HG03139 (cell line): ENCODE data around the gene OR2AT4.
"Not testable (repeated sequence)": the region's sequence is repeated elsewhere in the genome, so short reads cannot be mapped to it uniquely, and the experiment has no call there.

Source experiments
- ATAC-seq: cut with Tn5 transposase; IDR thresholded peaks from one replicate; pipeline ENCODE4 v1.9.1; 2021; ENCODE audit not compliant: unreplicated experiment

Gene OR2AT4

GRCh38 chr11:75103380-75104026 is 6.8 kb upstream of the OR2AT4 start:
- ATAC-seq, result no peak

DNA sequence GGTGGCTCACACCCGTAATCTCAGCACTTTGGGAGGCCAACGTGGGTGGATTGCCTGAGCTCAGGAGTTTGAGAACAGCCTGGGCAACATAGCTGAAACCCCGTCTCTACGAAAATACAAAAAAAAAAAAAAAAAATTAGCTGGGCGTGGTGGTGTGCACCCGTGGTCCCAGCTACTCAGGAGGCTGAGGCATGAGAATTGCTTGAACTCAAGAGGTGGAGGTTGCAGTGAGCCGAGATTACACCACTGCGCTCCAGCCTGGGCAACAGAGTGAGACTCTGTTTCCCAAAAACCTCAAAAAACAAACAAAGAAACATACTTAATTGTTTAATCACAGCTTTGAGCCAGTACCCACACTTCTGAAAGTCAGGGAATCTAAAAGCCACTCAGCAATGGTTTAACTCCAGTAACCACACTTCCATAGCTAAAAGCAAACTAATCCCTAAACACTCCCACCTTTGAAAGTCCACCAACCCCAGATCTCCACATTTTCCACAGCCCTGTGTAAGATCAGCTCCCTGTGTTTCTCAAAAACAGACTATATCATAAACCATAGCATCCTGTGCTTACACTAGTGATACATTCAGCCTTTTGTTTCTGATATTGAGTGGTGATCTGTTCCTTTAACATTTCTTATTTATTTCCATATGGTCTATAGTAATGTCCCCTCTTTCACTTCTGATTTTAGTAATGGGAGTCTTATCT is 4.9 kb upstream of the OR2AT4 start:
- no peak for ATAC-seq

DNA sequence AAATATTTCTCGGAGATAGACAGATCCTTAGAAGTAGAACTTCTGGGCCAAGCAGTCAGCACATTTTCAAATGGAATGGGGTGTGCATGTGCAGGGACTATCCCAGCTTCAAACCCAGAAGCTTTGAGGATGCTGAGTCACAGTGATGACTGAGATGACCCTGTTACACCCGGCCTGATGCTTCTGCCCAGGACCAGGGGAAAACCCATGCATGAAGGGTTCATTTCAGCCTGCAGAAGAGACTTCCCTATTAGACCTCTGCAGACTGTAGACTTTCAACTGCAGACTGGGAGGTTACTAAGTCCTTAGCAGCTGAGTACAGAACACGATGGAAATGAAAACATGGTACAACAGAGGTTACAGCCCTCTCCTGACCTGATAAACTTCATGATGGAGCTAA is 3.6 kb upstream of the OR2AT4 start:
- ATAC-seq, result peak; percentile 89

- ATAC-seq, result no peak
These were observed 3.0 kb upstream of the OR2AT4 start for GRCh38 chr11:75099635-75100034.

DNA sequence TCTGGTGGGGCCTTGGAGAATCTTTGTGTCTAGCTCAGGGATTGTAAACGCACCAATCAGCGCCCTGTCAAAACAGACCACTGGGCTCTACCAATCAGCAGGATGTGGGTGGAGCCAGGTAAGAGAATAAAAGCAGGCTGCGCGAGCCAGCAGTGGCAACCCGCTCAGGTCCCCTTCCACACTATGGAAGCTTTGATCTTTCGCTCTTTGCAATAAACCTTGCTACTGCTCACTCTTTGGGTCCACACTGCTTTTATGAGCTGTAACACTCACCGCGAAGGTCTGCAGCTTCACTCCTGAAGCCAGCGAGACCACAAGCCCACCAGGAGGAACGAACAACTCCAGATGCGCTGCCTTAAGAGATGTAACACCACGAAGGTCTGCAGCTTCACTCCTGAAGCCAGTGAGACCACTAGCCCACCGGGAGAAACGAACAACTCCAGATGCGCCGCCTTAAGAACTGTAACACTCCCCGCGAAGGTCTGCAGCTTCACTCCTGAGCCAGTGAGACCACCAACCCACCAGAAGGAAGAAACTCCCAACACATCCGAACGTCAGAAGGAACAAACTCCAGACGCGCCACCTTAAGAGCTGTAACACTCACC is 2.3 kb upstream of the OR2AT4 start:
- ATAC-seq, result not testable (repeated sequence)

DNA sequence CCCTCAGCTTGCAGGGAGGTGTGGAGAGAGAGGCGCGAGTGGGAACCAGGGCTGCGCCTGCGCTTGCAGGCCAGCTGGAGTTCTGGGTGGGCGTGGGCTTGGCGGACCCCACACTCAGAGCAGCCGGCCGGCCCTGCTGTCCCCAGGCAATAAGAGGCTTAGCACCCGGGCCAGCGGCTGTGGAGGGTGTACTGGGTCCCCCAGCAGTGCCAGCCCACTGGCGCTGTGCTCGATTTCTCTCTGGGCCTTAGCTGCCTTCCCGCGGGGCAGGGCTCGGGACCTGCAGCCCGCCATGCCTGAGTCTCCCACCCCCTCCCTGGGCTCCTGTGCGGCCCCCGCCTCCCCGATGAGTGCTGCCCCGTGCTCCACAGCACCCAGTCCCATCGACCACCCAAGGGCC is 1.5 kb upstream of the OR2AT4 start:
- not testable (repeated sequence) for ATAC-seq

GRCh38 chr11:75097173-75097557 is 489 bp upstream of the OR2AT4 start:
- no peak for ATAC-seq

GRCh38 chr11:75094382-75094781 is 2.3 kb downstream of the OR2AT4 start:
- ATAC-seq, result not testable (repeated sequence)

- no peak for ATAC-seq
These were observed 6.0 kb downstream of the OR2AT4 start for GRCh38 chr11:75090671-75091177.

DNA sequence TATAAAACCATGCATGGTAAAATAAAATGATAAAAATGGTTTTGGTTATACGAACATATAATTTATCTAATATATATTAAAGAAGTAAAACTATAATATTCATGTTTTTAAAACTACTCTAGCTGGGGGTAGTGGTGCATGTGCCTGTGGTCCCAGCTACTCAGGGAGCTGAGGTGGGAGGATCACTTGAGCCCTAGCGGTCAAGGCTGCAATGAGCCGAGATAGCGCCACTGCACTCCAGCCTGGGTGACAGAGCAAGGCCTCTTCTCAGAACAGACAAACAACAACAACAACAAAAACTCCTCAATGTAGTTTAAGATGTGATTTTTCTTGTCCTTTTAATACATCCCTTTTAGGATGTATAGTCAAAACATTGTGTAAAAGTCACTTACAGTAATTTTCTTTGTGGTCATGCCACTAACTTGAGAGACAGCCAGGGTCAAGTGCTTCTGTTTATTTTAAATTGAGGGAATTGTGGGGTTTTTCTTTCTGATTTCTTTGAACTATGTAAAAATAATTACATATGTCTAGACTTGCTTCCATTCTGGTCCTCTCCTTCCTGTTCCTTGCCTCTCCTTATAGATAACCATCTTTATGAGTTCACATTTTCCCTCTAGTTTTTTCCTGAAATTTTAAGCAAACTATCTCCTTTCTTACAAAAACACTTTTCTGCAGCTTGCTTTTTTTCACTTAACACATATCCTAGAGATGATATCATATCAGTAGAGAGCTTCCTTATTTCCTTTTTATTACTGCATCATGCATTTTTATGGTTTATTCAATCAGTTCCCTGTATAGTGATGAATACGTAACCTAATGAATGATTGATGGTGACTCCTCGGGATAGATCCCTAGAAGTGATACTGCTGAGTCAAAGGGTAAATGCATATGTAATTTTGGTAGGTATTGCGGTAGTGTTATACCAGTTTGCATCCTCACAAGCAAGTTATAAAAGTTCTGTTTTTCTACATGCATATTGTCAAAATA is 9.1 kb downstream of the OR2AT4 start:
- no peak for ATAC-seq

- ATAC-seq, result no peak
These were observed 11.8 kb downstream of the OR2AT4 start for GRCh38 chr11:75084883-75085282.

DNA sequence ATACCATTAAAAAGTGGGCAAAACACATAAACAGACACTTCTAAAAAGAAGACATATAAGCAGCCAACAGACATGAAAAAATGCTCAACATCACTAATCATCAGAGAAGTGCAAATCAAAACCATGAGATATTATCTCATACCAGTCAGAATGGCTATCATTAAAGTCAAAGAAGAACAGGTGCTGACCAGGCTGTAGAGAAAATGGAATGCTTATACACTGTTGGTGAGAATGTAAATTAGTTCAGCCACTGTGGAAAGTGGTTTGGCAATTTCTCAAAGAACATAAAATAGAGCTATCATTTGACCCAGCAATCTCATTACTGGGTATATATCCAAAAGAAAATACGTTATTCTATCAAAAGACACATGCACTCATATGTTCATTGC is 13.5 kb downstream of the OR2AT4 start:
- ATAC-seq, result no peak

GRCh38 chr11:75082601-75083216 is 14.0 kb downstream of the OR2AT4 start:
- no peak for ATAC-seq

DNA sequence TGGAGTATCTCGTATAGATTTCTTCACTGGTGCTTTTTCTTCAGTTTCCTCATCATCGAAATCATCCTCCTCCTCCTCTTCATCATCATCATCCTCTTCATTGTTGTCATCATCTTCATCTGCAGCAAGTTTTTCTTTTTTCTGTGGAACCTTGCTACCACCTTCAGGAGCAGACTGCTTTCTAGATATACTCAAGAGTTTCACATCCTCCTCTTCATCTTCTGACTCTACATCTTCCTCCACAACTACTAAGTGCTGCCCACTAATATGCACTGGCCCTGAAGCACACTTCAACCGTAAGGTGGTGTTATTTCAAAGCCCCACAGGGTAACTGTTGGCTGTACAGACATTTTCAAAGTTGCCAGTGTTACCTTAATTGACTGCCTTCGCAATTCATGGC is 17.1 kb downstream of the OR2AT4 start:
- no peak for ATAC-seq

- ATAC-seq, result no peak
These were observed 18.4 kb downstream of the OR2AT4 start for GRCh38 chr11:75078233-75078632.

DNA sequence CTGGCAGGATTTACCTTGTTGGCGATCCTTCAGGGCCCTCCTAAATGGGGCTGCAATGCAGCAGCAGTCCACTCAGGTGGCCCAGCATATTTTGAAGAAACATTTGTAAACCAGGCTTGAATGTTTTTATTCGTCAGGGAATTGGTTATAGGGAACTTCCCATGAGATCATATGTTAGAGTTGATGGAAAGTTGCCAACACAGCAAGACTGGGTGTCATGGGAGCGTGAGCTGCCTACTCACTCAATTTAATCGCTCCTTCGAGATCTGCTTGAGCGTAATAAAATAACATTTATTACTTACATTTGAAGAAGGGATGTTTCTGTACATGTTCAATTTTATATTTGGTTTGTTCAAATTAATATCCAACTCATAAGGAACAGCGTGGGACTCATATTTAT is 19.4 kb downstream of the OR2AT4 start:
- no peak for ATAC-seq

DNA sequence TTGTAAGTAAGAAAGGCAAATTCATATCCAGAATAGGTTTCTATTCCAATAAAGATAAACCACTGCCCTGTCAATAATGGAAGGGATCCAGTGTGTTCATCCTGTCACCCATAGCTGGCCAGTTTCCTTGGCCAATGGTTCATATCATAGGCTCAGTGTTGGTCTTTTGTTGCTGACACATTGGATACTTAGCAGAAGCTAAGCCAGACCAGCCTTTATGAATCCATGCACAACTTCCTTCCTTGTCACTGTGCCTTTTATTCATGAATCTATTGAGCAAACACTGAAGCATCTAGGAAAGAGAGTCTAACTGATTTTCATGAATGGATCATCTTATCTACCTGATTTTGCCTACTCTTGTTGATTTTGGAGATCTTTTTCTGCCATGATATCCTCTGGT is 20.0 kb downstream of the OR2AT4 start:
- ATAC-seq, result no peak

- no peak for ATAC-seq
These were observed 23.1 kb downstream of the OR2AT4 start for GRCh38 chr11:75073459-75074190.

GRCh38 chr11:75072582-75072981 is 24.1 kb downstream of the OR2AT4 start:
- ATAC-seq, result no peak

GRCh38 chr11:75069473-75069872 is 27.2 kb downstream of the OR2AT4 start:
- ATAC-seq, result no peak
